ENCODE results near the gene AOAH.
"Not testable (repeated sequence)": the region's sequence is repeated elsewhere in the genome, so short reads cannot be mapped to it uniquely, and the experiment has no call there.

AOAH gene

GRCh38 chr7:36736090-36736898, 12.0 kb upstream of the AOAH start:
- no peak for DNase-seq

- no peak for DNase-seq
These were observed 10.9 kb upstream of the AOAH start for GRCh38 chr7:36735172-36735571.

GRCh38 chr7:36734731-36735130, 10.4 kb upstream of the AOAH start:
- no peak for DNase-seq

- DNase-seq: no peak
These were observed 9.1 kb upstream of the AOAH start for GRCh38 chr7:36733411-36733810.

GRCh38 chr7:36732806-36733205, 8.5 kb upstream of the AOAH start:
- DNase-seq: no peak

- DNase-seq: no peak
These were observed 5.8 kb upstream of the AOAH start for GRCh38 chr7:36730046-36730445.

- no peak for DNase-seq
These were observed 3.8 kb upstream of the AOAH start for GRCh38 chr7:36728143-36728542.

- no peak for DNase-seq
These were observed 2.7 kb upstream of the AOAH start for GRCh38 chr7:36726806-36727503.

- DNase-seq: no peak
These were observed 2.0 kb upstream of the AOAH start for GRCh38 chr7:36726311-36726710.

- DNase-seq: no peak
These were observed 702 bp upstream of the AOAH start for GRCh38 chr7:36724996-36725395.

GRCh38 chr7:36723291-36723690, 1.0 kb downstream of the AOAH start:
- DNase-seq: no peak

GRCh38 chr7:36719083-36719632, 5.1 kb downstream of the AOAH start:
- DNase-seq: no peak

GRCh38 chr7:36717586-36717985, 6.7 kb downstream of the AOAH start:
- DNase-seq: no peak

- not testable (repeated sequence) for DNase-seq
These were observed 7.5 kb downstream of the AOAH start for GRCh38 chr7:36716802-36717201.

- no peak for DNase-seq
These were observed 12.3 kb downstream of the AOAH start for GRCh38 chr7:36712015-36712414.

GRCh38 chr7:36711256-36711655, 13.0 kb downstream of the AOAH start:
- no peak for DNase-seq

- DNase-seq: no peak
These were observed 14.0 kb downstream of the AOAH start for GRCh38 chr7:36710186-36710791.

GRCh38 chr7:36708767-36709166, 15.5 kb downstream of the AOAH start:
- no peak for DNase-seq

GRCh38 chr7:36707898-36708297, 16.4 kb downstream of the AOAH start:
- no peak for DNase-seq

GRCh38 chr7:36707465-36707864, 16.8 kb downstream of the AOAH start:
- DNase-seq: no peak

- DNase-seq: not testable (repeated sequence)
These were observed 20.4 kb downstream of the AOAH start for GRCh38 chr7:36703860-36704259.

GRCh38 chr7:36692456-36692855, 31.8 kb downstream of the AOAH start:
- no peak for DNase-seq

GRCh38 chr7:36691983-36692382, 32.3 kb downstream of the AOAH start:
- DNase-seq: no peak
